Activated effector memory CD4-positive, alpha-beta T cell treated with anti-CD3 and anti-CD28 coated beads, Interleukin-2, amount 50 U/mL, for 16 hours (primary cell): ENCODE results near the gene ZNRF4.

Source experiments
- DNase-seq: peaks from one replicate; pipeline ENCODE4 v3.0.0-alpha.2; 2020

ZNRF4 gene

DNA sequence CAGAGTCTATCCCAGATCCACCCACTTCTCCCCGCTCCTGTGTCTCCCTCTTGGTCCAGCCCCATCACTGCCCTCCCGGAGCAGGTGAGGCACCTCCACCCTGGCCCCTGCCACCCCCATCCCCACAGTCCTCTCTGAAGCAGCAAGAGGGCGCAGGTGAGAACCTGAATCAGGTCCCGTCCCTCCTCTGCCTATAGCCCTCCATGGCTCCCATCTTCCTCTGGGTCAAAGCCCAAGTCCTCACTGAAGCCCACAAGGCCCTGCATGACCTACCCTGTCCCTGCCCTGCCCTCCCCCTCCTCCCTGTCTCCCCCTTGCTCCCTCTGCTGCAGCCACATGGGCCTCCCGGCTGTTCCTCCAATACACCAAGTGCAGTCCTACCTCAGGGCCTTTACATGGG, 10.8 kb upstream of the ZNRF4 start:
- DNase-seq: no peak

DNA sequence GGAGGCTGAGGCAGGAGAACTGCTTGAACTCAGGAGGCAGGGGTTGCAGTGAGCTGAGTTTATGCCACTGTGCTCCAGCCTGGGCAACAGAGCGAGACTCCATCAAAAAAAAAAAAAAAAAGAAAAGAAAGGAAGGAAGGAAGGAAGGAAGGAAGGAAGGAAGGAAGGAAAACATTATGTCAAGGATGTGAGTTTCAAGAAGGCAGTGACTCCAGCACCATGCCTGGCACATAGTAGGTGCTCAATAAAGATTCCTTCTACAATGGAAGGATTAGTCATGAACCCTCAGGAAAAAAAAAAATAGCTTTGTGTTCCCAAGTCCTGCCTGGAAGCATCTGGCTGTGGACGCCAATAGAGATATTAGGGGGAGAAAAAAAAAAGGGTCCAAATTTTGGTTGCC, 10.1 kb upstream of the ZNRF4 start:
- no peak for DNase-seq

DNA sequence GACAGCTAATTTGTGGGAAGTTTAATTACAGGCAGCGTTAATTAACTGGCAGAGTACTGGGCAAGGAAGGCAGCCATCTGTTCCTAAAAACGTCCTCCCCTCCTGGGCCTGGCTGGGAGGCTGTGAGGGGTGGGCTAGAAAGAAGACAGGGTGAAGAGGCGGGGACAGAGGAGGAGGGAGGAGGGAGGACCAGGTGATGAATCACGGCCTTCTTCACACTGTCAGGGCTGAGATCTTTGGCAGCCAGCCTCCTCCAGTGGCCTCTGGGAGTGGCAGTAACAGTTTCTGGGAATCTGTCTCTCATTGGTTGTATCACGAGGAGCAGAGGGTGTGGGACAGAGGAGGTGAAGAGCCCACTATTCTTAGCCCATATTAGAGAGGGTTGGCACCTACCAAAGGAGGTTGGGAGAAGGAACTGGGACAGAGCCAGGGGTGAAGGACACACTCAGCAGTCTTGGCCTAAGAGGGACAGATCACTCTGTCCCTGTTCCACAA, 9.6 kb upstream of the ZNRF4 start:
- DNase-seq: no peak

DNA sequence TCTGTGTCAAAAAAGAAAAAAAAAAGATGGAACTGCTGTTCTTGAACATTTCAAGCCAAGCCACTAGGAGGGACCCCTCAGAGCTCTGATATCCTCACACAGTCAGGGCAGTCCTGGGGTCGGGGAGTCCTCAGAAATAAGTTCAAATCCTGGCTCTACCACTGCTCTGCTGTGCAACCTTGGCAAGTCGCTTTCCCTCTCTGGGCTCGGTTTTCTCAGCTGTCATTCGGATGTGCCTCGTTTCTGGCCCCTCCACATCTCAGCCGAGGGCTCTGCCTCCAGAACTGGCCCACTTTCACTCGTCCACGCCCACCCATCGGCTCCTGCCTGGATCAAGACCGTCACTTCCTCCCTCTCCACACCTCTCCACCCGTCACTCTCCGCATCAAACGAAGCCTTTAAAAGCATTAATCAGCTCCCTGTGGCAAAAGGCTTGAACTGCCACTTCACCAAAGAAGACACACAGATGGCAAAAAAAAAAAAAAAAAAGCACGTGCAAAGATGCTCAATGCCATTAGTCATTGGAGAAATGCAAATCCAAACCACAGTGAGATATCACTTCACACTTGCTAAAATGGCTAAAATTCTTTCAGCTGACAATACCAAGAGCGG, 7.4 kb upstream of the ZNRF4 start:
- DNase-seq: no peak

DNA sequence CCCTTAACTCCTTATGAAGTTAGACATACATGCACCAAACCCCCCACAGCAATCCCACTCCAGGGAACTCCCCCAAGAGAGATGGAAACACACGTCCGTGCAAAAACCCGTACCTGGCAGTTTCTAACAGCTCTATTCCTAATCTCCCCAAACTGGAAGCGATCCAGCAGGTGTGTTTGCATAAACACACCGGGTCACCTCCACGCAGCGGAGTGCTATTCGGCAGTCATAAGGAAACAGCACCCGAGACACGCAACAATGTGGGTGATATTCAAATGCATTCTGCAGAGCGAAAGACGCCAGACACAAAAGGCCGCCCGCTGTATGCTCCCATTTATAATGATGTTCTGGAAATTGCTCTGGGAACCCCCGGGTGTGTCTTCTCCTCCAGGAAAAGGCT, 6.8 kb upstream of the ZNRF4 start:
- no peak for DNase-seq

DNA sequence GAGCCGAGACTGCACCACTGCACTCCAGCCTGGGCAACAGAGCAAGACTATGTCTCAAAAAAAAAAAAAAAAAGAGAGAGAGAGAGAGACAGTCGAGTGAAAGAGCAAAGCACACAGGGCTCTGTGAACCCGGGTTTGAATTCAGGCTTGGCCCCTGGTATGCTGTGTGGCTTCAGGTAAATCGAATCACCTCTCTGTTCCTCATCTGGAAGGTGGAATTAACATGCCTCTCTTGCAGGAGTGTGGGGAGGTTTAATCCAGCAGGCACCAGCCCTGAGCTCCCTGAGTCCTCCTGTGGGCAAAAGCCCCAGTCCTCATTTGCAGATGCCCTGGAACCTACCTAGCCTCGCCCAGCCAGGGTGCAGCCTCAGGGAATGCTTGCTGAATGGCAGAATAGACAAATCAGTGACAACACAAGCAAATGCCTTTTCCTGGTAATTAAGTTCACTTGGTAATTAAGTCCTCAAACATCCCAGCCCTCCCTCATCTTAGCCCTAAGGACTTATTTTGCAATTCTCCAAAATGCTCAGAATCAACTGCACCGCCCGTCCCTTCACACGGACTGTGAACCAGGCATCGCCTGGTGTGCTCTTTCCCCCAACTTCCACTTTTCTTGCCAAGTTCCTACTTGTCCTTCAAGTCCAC, 4.6 kb upstream of the ZNRF4 start:
- no peak for DNase-seq

DNA sequence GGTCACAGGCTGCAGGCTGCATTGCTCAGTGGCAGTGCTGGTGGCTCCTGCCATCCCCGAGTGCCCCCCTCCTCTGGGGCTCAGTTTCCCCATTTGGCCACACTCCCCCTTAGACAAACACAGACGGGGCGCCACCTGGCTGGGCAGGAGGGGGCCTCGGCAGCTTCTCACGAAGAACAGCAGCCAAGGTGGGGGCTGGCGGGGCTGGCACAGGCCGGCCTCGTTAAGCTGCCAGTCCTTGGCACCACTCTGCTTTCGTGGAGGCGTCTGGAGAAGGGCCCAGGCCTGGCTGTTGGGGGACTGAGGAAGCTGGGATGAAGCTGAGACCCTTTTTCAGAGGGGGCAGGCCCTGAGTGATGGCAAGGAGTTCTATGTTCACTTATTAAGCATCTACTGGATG, 3.7 kb upstream of the ZNRF4 start:
- no peak for DNase-seq

DNA sequence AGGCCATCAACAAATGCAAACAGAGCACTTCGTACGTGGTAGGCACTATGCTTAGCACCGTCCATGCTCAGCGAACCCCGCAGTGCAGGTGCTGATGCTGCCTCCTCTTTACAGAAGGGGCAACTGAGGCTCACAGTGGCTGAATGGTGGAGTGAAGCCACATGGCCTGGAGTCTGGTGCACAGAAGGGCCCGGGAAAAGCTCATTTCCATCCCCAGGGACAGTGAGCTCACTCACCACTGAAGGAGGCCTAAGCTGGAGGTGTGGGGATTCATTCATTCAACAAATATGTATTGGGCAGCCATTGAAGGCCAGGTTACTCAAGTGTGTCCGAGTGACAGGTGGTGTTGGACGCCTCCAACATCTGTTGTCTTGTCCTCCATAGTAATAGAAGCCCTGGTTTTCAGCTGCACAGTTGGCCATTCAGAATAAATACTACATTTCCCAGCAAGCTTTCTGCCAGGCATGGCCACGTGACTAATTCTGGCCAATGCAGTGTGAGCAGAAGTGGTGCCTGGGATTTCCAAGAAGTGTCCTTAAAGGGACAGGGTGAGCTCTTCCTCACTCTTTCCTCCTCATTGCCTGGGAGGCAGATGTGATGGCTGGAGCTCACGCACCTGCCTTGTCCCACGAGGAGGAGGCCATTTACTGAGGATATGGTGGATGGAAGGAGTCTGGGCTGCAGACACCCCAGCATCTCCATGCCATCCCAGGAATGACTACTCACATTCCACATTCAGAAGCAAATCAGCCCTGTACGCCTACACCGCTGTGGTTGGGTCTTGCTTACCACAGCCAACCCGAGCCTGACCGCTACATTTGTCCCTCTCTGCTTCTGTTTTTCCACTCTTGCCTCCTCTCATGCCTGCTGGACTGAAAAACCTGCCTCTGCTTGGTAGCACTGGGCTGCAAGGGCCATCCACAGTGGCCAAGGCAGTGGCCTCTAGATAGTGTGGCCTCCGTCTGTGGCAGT, 2.3 kb upstream of the ZNRF4 start:
- no peak for DNase-seq

DNA sequence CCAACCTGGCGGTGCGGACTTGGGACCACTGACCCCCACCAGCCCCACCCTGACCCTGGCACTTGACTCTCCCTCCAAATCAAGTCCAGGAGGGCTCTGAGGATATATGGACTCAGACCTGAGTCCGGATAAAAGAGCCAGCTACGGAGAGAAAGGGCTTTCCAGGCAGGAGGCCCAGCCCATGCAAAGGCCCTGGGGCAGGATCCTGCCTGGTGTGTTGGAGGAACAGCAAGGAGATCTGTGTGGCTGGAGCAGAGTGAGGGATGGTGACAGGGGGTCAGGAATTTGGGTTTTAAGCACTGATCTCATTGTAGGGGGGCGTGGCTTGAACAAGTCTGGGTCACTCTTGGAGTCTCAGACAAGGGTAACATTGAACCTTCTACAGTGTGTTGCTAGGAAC, 474 bp upstream of the ZNRF4 start:
- DNase-seq: no peak

DNA sequence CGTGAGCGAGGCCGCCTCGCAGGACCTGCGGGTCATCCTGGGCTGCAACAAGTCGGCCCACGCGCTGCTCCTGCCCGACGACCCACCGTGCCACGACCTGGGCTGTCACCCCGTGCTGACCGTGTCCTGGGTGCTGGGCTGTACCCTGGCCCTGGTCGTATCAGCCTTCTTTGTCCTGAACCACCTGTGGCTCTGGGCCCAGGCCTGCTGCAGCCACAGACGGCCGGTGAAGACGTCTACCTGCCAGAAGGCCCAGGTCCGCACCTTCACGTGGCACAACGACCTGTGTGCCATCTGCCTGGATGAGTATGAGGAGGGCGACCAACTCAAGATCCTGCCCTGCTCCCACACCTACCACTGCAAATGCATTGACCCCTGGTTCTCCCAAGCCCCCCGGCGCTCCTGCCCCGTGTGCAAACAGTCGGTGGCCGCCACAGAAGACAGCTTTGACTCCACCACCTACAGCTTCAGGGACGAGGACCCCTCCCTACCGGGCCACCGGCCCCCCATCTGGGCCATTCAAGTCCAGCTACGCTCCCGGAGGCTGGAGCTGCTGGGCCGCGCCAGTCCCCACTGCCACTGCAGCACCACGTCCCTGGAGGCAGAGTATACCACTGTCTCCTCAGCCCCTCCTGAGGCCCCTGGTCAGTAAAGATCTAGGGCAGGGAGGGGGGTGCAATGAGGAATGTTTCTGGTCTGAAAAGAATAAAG, 1.1 kb downstream of the ZNRF4 start:
- no peak for DNase-seq

DNA sequence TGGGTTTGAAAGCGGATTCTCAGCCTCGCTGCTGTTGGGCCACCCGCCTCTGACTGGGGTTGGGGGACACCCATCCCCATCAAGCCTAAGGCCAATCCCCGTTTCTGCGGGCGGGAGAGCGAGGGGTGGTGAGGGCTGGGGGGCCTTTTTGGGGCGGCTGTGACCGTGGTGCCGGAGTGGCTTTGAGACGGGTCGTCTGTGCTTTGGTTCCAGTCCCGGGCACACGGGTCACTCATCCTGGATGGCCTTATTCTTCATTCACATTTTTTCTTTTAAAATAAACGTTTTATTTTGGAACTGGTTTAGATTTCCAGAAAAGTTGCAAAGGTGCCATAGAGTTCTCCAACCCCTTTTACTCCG, 1.6 kb downstream of the ZNRF4 start:
- no peak for DNase-seq

DNA sequence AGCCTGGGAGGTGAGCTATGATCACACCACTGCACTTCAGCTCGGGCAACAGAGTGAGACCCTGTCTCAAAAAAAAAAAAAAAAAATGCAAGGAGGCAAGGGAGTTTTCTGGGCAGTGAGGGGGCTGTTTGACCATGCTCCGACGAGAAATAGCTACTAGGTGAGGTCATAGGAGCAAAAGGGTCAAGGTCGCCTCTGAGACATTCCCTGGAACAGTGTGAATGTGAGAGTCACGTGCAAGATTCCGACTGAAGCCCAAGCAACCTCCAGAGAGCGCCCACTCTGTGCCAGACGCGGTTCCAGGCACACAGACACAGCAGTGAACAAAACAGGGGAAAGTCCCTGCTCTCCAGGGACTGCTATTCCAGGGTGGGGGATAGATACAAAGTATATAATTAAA, 2.5 kb downstream of the ZNRF4 start:
- DNase-seq: no peak

DNA sequence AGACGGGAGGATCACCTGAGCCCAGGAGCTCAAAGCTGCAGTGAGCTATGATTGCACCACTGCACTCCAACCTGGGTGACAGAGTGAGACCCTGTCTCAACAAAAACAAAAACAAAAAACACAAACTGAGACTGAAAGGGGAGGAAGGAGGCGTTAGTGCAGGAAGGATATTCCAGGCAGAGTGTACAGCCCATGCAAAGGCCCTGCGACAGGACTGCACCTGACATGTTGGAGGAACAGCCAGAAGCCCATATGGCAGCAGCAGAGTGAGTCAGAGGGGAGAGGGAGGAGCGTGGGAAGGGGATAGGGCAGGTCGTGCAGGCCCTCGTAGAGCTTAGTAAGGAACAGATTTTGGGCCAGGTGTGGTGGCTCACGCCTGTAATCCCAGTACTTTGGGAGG, 3.2 kb downstream of the ZNRF4 start:
- DNase-seq: no peak

DNA sequence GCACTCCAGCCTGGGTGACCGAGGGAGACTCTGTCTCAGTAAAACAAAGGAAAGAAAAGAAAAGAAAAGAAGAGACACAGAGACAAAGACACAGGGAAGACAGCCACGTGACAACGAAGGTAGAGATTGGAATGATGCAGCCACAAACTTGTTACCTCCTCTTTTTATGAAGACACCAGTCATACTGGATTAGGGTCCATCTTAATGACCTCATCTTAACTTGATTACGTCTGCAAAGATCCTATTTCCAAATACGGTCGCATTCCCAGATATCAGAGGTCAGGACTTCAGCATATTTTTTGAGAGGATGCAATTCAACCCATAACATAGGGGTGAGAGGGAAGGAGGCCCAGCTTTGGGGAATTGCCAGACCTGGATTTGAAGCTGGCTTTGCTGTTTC, 4.1 kb downstream of the ZNRF4 start:
- DNase-seq: no peak

DNA sequence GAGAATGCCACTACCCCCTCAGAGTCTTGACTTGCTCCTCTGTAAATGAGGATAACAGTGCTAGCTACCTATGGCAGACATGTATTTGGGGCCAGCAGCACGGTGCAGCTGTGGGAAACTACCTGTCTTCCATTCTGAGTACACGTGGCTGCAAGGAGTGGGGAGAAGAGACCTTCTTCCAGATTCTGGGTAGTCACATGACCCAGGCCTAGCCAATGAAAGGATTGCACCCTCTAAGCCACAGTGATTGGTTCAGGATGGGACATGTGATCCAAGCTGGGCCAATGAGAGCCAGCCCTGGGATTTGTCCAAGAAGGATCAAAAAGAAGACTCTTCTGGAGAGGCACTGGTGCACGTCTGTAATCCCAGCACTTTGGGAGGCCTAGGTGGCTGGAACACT, 5.5 kb downstream of the ZNRF4 start:
- DNase-seq: no peak

DNA sequence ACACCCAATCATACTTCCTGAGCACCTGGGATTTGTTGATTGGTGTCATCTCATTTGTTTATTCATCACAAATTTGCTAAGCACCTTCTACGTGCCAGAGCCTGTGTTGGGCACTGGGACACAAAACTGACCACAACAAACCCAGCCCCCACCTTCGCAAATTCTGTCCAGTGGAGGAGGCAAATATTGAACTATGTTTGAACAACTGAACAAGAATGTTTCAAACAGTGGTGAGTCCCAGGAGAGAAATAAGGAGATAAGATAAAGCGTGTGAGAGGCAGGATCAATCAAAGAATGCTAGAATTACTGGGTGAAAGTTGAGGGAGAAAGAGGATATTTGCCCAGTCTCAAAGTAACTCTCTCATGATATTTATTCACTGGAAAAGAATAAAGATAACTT, 8.7 kb downstream of the ZNRF4 start:
- DNase-seq: no peak

DNA sequence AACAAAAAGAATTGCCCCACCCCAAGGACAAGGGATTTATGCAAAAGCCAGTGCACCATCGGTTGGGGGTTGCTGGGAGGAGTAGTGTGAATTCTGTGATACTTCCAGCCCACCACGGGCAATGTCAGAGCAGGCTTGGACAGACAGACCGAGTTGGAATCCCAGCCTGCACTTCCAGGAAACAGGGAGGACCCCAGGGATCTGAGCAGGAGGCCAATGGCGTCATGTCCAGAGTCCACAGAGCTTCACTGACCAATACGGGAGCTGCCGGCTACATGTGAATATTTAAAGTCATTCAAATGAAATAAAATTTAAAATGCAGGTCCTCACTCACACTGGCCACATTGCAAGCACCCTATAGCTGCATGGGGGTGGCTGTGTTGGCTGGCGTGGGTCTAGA, 10.9 kb downstream of the ZNRF4 start:
- no peak for DNase-seq

DNA sequence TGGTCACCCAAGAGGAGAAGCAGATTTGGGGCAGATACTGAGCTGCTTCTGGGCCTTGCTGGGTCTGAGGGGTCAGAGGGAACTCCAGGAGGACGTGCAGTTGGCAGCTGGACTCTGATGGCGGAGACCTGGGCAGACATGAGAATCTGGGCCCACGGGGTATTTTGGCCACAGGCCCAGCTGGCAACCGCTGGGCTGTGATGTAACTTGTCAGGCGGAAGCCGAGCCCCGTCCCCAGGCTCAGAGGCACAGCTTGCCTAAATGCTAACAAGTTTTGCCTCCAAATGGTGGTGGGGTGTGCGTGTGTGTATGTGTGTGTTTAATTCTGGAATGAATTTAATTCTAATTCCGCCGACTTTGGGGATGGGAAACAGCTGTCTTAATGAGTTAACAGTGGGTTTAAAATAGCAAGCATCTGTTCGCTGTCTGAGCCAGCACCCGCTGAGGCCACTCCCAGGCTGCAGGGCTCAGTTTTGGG, 11.6 kb downstream of the ZNRF4 start:
- DNase-seq: no peak

DNA sequence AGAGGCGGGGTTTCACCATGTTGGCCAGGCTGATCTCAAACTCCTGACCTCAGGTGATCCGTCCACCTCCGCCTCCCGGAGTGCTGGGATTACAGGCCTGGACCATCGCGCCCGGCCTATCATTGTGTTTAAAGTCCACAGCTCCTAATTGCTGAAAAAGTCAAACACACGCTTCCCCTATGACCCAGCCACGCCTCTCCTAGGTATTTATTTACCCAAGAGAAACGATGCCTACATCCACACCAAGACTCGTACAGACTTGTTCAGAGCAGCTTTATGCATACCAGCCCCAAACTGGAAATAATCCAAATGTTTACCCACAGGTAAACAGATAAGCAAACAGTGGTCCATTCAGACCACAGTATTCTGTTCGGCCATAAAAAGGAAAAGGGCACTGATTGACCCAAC, 15.1 kb downstream of the ZNRF4 start:
- no peak for DNase-seq

DNA sequence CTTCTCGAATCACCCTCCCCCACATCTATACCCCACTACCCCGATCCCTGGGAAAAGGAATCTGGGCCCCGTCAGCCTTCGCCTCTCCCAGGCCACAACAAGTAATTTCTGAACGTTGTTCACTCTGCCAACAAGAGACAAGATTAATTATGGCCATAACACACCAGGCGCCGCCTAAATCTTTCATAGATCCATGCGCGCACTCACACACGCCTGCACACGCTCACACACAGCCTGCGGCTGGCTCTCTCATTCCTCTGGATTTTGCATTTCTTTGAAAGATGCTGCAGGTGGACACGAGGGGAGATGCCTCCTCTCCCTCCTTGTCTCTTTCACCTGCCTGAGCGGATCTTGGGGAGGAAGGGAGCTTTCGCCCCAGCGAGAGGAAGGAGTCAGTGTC, 17.1 kb downstream of the ZNRF4 start:
- DNase-seq: no peak

DNA sequence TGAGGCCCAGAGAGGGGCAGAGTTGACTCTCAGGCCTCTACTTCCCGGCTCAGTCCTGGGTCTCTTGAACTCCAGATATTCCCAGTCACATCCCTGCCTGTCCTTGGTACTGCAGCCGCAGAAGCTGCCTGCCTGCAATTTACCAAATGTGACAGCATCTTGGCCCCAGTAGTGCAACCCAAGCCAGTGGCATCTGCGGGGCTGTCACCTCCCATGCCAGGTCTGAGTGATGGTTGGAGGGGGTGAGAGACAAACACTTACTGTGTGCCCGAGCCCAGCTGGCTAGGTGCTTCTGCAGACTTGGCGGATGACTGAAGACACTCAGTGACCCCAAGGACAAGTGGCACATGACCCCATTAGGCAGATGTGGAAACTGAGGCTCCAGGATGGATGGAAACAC, 18.4 kb downstream of the ZNRF4 start:
- DNase-seq: no peak

DNA sequence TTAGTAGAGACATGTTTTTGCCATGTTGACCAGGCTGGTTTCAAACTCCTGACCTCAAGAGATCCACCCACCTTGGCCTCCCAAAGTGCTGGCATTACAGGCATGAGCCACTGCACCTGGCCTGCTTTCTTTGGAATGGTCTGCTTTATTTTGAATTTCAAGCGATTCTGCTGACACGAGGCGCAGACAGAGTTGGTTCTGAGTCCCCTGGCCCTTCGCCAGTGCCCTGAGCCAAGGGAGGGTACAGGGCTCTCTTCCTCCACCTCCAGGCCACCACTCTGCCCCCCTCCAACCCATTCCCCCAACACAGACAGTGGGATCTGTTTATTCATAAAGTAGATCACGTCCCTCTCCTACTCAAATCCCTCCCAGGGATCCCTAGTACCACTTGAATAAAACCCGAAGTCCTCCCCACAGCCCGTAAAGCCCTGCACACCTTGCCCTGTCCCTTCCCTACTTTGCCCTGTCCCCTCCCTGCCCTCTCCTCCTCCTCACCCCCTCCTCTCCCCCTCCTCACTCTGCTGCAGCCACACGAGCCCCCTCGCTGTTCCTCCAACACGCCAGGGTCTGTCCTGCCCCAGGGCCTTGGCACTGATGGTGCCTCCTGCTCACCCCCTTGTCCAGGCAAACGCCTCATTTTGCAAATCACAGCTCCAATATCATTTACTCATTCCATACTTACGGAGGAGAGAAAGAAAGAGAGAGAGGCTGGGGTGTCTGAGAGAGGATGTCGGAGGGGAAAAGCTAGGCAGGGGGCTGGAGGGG, 22.4 kb downstream of the ZNRF4 start:
- no peak for DNase-seq
